Stimulated activated CD8-positive, alpha-beta memory T cell treated with anti-CD3 and anti-CD28 coated beads, Interleukin-12 subunit alpha, Interleukin-12 subunit beta, amount 100 ng/mL, for 4 hours (primary cell): ENCODE data around the gene RGMA.

Source experiments
- DNase-seq: peaks from one replicate; pipeline ENCODE4 v3.0.0-alpha.2; 2020; ENCODE audit warnings: low read depth

The RGMA gene

DNA sequence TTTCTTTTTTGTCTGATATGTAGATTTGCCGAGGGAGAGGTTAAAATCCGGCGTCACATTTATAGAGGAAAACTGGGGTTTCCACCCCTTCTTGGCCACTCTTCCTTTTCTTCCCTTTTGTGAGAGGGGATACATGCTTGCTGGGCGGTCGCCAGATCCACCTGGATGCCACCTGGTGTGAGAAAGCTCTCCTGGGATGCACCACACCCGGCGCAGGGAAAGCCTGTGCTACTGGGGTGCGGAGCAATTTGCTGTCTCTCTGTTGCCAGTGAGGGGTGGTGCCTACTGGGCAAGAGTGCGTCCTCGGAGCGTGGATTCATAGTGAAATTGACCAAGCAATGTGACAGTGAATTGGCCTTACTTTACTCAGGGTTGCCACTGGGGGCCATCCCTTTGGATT, 2.5 kb upstream of the RGMA start:
- no peak for DNase-seq

DNA sequence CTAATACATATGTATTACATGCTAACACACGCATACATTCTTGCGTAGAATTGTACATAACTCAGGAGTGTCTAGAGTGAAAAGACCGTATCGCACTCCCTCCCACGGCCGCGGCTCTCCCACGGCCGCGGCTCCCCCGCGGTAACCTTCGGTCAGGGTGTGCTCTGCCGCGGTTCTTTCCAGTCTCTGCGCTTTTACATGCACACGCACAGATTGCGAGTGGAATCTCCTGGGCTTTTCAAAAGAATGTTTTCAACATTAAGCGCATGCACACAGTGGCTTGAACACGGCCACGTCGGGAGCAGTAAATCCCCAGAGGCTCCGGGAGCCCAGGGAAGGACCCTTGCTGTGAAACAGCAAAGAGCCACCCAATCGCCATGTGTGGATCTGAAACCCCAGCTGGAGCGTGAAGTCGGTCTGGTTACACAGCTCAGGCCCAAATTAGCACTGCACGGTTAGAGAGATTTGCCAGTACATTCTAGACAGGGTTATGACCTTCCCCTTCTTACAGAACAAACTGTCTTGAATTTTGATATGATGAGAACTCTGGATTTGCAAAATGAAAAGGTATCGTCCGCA, 805 bp upstream of the RGMA start:
- DNase-seq = no peak

- no peak for DNase-seq
These were observed 621 bp downstream of the RGMA start for GRCh38 chr15:93088200-93088980.

- peak; percentile 36 for DNase-seq
These were observed 1.2 kb downstream of the RGMA start for GRCh38 chr15:93087825-93088199.

- no peak for DNase-seq
These were observed 2.2 kb downstream of the RGMA start for GRCh38 chr15:93086791-93087190.

DNA sequence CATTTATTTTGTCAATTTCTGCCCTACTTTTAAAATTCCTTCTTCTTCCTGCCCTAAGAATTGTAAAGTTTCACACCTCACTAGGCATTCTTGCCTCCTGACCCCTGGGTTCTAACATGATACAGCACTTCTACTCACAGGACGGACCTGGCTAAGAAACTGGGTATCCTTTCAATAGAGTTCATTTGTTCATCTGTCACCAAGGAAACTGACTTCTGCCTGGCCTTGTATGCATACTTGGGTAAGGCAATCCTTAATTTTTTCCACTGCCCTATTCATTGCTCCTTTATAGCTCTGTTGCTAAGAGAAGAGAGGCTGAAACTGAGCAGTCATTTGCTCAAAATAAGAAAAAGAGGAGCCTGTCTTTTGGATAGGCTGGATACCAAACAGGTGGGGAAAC, 3.3 kb downstream of the RGMA start:
- no peak for DNase-seq

GRCh38 chr15:93082861-93083260, 6.2 kb downstream of the RGMA start:
- no peak for DNase-seq

GRCh38 chr15:93081399-93081798, 7.6 kb downstream of the RGMA start:
- DNase-seq = no peak

GRCh38 chr15:93080451-93080850, 8.6 kb downstream of the RGMA start:
- DNase-seq = no peak

DNA sequence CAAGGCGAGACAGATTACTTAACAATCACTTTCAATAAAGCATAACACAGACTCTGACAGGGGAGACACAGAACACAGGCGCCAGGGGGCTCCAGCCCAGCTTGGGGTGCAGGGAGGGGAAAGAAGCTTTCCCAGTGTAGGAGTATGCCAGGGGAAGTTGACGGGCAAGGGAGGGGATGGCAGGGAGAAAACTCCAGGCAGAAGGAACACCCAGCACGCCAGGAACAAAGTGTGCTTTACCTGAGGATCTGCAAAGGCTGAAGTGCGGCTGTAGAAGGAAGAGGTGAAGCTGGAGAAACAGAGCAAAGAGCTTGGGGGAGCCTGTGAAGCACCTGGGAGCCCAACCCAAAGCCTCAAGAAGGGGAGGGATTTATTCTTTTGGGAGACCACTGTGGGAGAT, 12.1 kb downstream of the RGMA start:
- no peak for DNase-seq

GRCh38 chr15:93076217-93076616, 12.8 kb downstream of the RGMA start:
- no peak for DNase-seq

- DNase-seq = no peak
These were observed 14.4 kb downstream of the RGMA start for GRCh38 chr15:93074599-93074998.

DNA sequence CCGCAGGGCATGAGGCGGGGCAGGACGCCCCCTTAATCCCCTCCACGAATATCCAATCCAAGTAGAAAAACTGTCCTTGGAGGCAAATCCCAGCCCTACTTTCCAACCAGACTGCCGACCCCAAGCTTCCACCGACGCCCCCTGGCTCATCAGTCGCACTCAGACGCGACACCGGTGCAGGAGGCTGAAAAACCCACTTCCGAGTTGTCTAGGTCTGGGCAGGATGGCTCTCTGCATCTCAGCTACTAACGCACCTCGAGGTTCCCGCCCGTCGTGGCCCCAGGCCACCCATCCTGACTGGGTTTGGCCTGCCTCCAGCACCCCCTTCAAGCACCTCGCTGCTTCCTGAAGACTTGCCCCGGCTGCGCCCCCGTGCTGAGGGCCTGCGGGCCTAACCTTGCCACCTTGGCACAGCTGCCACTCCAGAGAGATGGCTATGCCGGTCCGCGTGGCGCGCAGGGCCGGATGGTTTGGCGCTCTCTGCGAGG, 15.5 kb downstream of the RGMA start:
- no peak for DNase-seq

DNA sequence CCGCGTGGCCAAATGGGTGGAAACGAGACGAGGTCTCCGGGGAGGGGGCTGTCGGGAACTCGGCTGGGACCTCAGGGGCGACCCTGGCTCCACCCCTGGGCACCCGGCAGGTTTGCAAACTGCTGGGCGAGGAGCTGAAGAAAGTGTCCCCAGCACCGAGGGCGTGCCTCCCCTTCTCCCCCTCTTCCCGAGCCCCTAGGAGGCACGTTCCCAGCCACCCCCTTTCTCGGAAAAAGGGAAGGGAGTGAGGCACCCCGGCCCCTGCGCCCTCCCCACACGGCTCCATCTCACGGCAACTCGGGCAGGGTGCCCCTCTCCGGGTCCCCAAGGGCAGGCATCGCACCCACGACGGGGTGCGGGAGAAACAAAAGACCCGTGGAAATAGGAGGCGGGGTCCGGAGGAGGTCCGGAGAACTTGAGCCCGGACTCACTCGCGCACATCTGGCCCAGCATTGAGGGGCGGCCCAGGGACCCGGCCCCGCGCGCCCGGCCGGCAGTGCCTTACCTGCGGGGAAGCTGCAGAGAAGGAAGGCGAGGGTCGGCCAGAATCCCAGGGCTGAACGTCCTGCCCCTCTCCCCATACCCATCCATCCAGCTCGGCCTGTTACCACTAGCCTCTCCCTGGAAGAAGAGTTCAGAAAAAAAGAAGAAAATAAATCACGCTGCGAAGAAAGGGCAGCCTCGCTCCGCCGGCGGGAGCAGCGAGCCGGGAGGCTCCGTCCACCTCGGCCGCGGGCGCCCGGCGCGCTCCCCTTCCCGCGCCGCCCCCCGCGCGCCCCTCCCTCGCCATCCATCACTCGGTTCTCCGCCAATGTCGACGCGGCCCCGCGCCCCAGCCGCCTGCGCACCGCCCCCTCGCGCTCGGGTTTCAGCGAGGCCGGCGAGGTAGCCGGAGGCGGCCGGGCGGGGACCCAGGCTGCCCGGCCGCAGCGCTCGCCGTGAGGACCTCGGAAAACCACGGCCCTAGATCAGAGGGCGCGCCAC, 16.3 kb downstream of the RGMA start:
- DNase-seq = no peak

DNA sequence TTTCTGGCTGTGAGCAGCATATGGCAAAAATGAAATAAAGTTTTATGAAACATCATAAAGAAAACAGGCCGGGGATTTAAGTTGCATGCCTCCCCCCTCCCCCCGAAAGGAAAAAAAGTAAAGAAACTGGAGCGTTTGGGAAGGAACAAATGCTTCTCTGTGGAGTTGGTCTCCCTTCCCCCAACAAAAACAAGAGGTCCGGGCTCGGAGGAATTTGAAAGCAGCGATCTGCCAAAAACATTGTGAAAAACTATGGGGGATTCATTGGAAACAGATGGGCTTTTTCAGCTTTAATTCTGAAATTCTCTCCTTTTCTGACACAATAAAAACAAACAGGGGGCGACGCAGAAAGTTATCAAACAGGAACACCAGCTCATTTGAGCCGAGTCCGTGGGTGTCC, 17.0 kb downstream of the RGMA start:
- no peak for DNase-seq

- no peak for DNase-seq
These were observed 17.5 kb downstream of the RGMA start for GRCh38 chr15:93071469-93071936.

GRCh38 chr15:93070551-93071296, 18.3 kb downstream of the RGMA start:
- no peak for DNase-seq

DNA sequence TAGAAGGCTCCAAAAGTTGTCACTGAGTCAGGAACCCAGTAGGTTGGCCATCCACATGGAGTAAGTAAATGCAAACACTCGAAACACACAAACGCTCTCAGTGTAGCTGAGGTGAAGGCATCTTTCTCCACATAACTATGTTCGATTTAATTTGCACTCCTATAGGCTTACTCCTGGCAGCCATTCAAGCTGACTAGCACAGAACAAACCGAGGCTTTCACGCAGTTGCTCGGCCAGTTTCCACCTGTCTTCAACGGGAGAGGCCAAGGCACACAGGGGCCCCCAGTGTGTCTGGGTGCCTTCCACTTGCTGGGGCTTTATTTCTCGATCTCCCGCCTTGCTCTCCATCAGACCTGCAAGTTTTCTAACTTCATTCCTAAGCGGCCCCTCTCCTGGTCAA, 18.9 kb downstream of the RGMA start:
- DNase-seq = no peak

DNA sequence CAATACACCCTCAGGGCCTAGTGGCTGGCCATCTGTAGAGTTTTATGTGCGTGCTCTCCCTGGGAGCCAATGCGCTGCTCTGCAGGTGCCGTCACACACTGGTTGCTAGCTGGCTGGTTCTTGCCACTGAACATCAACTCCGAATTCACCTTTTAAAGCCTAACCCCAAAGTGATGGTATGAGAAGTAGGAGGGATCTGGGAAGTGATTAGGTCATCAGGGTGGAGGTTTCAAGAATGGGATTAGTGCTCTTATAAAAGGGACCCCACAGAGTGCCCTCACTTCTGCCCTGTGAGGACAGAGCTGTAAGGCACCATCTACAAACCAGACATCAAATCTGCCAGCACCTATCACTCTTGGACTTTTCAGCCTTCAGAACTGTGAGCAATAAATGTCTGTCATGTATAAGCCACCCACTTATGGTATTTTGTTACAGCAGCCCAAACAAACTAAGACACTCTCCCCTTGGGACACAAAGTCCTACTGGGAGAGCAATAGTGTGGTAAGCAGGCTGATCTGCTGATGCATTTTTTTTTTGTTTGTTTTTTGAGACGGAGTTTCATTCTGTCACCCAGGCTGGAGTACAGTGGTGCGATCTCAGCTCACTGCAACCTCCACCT, 20.3 kb downstream of the RGMA start:
- no peak for DNase-seq

DNA sequence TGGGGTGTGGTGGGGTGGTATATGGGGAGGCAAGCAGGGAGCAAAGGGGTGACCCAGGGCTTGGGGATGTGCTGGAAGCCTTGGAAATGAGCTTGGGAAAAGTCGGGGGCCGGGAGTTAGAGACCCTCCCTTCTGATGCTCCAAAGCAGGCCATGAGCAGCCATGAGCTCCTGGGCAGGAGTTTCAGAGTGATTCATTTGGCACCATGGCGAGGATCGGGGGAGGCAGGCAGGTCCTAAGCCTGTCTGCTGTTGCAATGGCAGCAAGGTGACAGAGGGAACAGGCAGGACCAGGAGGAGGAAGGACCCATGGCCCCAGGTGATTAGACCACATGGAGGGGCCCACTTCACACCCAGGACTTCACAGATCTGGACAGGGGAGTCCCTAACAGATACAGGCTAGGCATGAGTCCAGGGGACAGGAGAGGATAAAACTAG, 21.3 kb downstream of the RGMA start:
- no peak for DNase-seq
